Measurements from ENCODE around the gene ARHGEF16. TPM values are rescaled to one million over a fixed set of nuclear protein-coding genes. Genes with fewer than 3 reads are reported as not detected.

ARHGEF16 gene
- polyA plus RNA-seq, 1 donor from 2014 or later = not detected

GRCh38 chr1:3429766-3430165 lies 24.7 kb upstream of the ARHGEF16 start:
- Mint-ChIP-seq H3K27me3 (peaks cover 2% of the 10 kb centered on the region), H3K36me3 (no peaks in the 10 kb centered on the region), H3K9me3 (no peaks in the 10 kb centered on the region), H3K4me1 (no peaks in the 10 kb centered on the region), H3K4me3 (no peak overlapping the region), H3K27ac (no peak overlapping the region)

DNA sequence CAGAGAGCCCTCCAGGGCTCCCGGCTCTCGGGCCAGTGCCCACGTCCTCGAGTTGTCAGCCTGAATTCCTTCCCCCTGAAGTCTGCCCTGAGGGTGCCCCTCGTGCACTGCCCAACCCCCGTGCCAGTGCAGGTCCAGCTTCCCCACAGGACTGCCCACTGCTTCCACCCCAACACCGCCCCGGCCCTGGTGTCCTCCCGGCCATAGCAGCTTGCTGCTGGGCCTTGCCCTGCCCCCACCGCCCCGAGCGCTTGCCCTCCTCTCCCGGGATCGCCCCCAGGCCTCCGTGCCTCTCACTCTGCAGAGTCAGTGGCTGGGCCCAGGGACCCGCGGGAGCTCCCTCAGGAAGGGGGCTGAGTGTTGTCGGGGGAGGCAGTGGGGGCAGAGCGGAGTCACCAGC lies 24.1 kb upstream of the ARHGEF16 start:
- Mint-ChIP-seq H3K27me3 (peaks cover 2% of the 10 kb centered on the region), H3K36me3 (no peaks in the 10 kb centered on the region), H3K9me3 (no peaks in the 10 kb centered on the region), H3K4me1 (peaks cover 0 to 1% (median 0%) of the 10 kb centered on the region in 3 donors), H3K27ac (no peak overlapping the region), H3K4me3 (no peak overlapping the region)

DNA sequence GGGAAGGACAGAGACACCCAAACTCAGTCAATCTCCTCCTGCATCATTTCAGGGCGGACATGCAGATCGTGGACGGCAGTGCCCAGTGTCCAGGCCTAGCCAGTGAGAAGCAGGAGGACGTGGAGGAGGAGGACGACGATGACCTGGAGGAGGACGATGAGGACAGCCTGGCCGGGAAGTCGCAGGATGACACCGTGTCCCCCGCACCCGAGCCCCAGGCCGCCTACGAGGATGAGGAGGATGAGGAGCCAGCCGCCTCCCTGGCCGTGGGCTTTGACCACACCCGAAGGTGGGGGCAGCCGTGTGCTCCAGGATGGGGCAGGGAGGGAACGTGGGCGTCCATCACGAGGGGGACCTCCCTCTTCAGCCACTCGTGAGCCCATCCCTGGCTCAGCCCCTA lies 23.6 kb upstream of the ARHGEF16 start:
- no peaks in the 10 kb centered on the region for H3K36me3 Mint-ChIP-seq
- H3K27me3 Mint-ChIP-seq = peaks cover 2% of the 10 kb centered on the region
- H3K4me1 Mint-ChIP-seq = peaks cover 0 to 1% (median 0%) of the 10 kb centered on the region in 3 donors
- no peak overlapping the region for H3K4me3 Mint-ChIP-seq
- H3K27ac Mint-ChIP-seq = no peak overlapping the region
- no peaks in the 10 kb centered on the region for H3K9me3 Mint-ChIP-seq

GRCh38 chr1:3431266-3431665 lies 23.2 kb upstream of the ARHGEF16 start:
- no peak overlapping the region for H3K27ac Mint-ChIP-seq
- H3K36me3 Mint-ChIP-seq = no peaks in the 10 kb centered on the region
- H3K9me3 Mint-ChIP-seq = no peaks in the 10 kb centered on the region
- H3K4me3 Mint-ChIP-seq = no peak overlapping the region
- peaks cover 0 to 1% (median 0%) of the 10 kb centered on the region in 3 donors for H3K4me1 Mint-ChIP-seq
- peaks cover 5% of the 10 kb centered on the region for H3K27me3 Mint-ChIP-seq

DNA sequence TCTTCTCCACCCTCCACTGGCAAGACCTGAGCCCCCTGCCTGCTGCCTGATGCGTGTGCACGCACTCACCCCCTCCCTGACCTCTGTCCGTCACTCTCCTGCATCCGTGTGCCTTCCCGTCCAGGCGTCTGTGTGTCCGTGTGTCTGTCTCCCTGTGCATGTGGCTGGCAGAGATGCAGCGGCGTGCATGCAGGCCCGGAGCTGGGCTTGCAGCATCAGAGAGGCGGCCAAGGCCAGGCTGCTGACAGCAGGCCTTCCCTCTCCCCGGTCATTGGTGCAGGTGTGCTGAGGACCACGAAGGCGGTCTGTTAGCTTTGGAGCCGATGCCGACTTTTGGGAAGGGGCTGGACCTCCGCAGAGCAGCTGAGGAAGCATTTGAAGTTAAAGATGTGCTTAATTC lies 22.8 kb upstream of the ARHGEF16 start:
- Mint-ChIP-seq H3K27ac (no peak overlapping the region), H3K9me3 (no peaks in the 10 kb centered on the region), H3K36me3 (no peaks in the 10 kb centered on the region), H3K4me3 (no peak overlapping the region), H3K4me1 (peaks cover 0 to 1% (median 0%) of the 10 kb centered on the region in 3 donors), H3K27me3 (peaks cover 7% of the 10 kb centered on the region)

DNA sequence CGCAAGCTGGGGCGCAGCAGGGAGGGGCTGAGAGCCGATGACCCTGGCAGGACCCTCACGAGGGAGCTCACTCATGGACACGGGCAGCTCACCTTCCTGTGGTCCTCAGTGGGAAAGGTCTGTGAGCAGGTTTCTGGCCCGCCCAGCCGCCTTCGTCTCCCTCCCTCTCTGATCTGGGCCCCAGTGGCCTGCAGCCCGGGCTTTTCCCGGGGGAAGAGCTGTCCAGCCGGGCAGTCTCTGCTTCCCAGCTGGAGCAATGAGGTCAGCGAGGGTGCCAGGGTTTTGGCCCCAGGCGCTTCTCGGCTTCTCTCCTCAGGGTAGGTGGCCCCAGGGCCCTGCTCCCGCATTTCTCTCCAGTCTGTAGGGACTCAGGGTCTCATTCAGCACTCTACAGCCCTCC lies 22.2 kb upstream of the ARHGEF16 start:
- peaks cover 7% of the 10 kb centered on the region for H3K27me3 Mint-ChIP-seq
- no peak overlapping the region for H3K27ac Mint-ChIP-seq
- no peaks in the 10 kb centered on the region for H3K9me3 Mint-ChIP-seq
- no peaks in the 10 kb centered on the region for H3K36me3 Mint-ChIP-seq
- no peak overlapping the region for H3K4me3 Mint-ChIP-seq
- H3K4me1 Mint-ChIP-seq = peaks cover 0 to 1% (median 0%) of the 10 kb centered on the region in 3 donors

GRCh38 chr1:3433076-3433475 lies 21.4 kb upstream of the ARHGEF16 start:
- Mint-ChIP-seq H3K36me3 (no peaks in the 10 kb centered on the region), H3K4me1 (peaks cover 0 to 1% (median 0%) of the 10 kb centered on the region in 3 donors), H3K4me3 (no peak overlapping the region), H3K27ac (no peak overlapping the region), H3K9me3 (no peaks in the 10 kb centered on the region), H3K27me3 (peaks cover 7% of the 10 kb centered on the region)

- peaks cover 0 to 1% (median 0%) of the 10 kb centered on the region in 3 donors for H3K4me1 Mint-ChIP-seq
- peaks cover 7% of the 10 kb centered on the region for H3K27me3 Mint-ChIP-seq
- H3K4me3 Mint-ChIP-seq = no peak overlapping the region
- H3K36me3 Mint-ChIP-seq = no peaks in the 10 kb centered on the region
- no peaks in the 10 kb centered on the region for H3K9me3 Mint-ChIP-seq
- H3K27ac Mint-ChIP-seq = no peak overlapping the region
Observed at GRCh38 chr1:3433596-3434320, 20.7 kb upstream of the ARHGEF16 start.

- H3K27me3 Mint-ChIP-seq = peaks cover 7% of the 10 kb centered on the region
- H3K4me3 Mint-ChIP-seq = no peak overlapping the region
- no peaks in the 10 kb centered on the region for H3K36me3 Mint-ChIP-seq
- no peaks in the 10 kb centered on the region for H3K9me3 Mint-ChIP-seq
- no peak overlapping the region for H3K27ac Mint-ChIP-seq
- peaks cover 0 to 1% (median 0%) of the 10 kb centered on the region in 3 donors for H3K4me1 Mint-ChIP-seq
Observed at GRCh38 chr1:3434406-3435110, 19.9 kb upstream of the ARHGEF16 start.

- Mint-ChIP-seq H3K4me1 (peaks cover 0 to 1% (median 0%) of the 10 kb centered on the region in 3 donors), H3K4me3 (no peak overlapping the region), H3K9me3 (no peaks in the 10 kb centered on the region), H3K27ac (no peak overlapping the region), H3K27me3 (peaks cover 7% of the 10 kb centered on the region), H3K36me3 (no peaks in the 10 kb centered on the region)
Observed at GRCh38 chr1:3435666-3436065, 18.8 kb upstream of the ARHGEF16 start.

DNA sequence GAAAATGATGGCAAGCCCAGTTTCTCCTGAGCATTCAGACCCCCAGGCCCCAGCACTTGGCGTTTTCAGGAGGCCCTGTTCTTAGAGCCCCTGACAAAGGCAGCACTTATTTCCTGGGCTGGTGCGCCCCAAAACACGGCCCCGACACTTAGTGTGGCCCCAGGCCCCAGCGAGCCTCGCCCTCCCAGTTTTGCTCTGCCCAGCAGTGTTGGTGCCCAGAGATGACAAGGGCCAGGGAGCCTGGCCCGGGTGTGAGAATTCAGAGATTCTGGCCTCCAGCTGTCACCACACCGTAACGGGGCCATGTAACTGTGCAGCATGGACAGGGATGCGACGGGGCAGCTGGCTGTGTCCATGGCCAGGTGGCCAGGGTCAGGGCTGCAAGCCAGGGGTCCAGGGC lies 18.0 kb upstream of the ARHGEF16 start:
- Mint-ChIP-seq H3K27ac (no peak overlapping the region), H3K9me3 (no peaks in the 10 kb centered on the region), H3K4me1 (peaks cover 0 to 1% (median 0%) of the 10 kb centered on the region in 3 donors)

GRCh38 chr1:3436901-3437300 lies 17.6 kb upstream of the ARHGEF16 start:
- H3K9me3 Mint-ChIP-seq = no peaks in the 10 kb centered on the region
- H3K27me3 Mint-ChIP-seq = peaks cover 7% of the 10 kb centered on the region
- H3K36me3 Mint-ChIP-seq = no peaks in the 10 kb centered on the region
- H3K4me3 Mint-ChIP-seq = no peak overlapping the region
- H3K27ac Mint-ChIP-seq = no peak overlapping the region
- H3K4me1 Mint-ChIP-seq = peaks cover 0 to 1% (median 0%) of the 10 kb centered on the region in 3 donors

More for the DNA sequence above, 18.0 kb upstream of the ARHGEF16 start:
- H3K36me3 Mint-ChIP-seq = no peaks in the 10 kb centered on the region
- no peak overlapping the region for H3K4me3 Mint-ChIP-seq
- H3K27me3 Mint-ChIP-seq = peaks cover 7% of the 10 kb centered on the region

- no peaks in the 10 kb centered on the region for H3K36me3 Mint-ChIP-seq
- no peak overlapping the region for H3K27ac Mint-ChIP-seq
- H3K4me3 Mint-ChIP-seq = no peak overlapping the region
- H3K27me3 Mint-ChIP-seq = peaks cover 7% of the 10 kb centered on the region
- peaks cover 0 to 2% (median 0%) of the 10 kb centered on the region in 3 donors for H3K9me3 Mint-ChIP-seq
- peaks cover 0 to 1% (median 0%) of the 10 kb centered on the region in 3 donors for H3K4me1 Mint-ChIP-seq
Observed at GRCh38 chr1:3438661-3439180, 15.7 kb upstream of the ARHGEF16 start.

DNA sequence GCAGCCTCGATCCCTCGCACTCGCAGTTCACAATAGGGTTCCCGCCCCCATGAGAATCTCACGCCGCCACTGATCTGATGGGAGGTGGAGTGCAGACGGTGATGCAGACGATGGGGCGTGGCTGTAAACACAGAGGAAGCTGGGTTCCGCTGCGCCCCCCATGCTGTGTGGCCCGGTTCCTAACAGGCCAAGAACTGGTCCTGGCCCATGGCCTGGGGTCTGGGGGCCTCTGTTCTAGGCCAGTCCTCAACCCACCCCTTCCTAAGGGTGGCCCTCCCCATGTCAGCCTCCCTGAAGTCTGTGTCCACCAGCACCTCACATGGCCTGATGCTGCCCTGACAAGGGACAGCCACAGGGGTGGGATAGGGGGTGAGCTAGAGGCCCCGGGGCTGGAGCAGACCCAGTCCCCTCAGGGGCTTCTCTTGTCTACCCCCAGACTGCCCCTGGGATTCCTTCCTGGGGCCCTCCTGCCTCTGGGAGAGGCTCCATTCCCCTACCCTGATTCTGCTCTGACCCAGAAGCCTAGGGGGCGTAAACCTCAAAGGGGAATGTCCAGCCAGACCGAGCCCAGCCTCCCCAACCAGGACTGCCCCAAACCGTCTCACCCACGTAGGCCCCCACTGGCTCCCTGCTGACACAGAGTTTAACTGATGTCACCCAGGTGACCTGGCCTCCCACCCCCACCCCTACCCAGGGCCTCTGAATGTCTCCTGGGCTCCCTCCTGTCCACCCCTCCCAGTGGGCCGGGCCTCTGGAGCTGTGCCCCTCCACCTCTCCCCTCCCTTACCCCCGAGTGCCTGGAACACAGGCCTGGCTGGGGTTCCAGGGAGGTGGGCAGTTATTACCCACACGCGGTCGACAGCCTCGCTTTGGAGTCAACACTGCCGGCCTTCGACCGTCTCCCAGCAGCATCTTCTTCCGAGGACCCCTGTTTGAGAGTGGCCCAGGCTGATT lies 14.8 kb upstream of the ARHGEF16 start:
- Mint-ChIP-seq H3K36me3 (no peaks in the 10 kb centered on the region), H3K27me3 (peaks cover 7% of the 10 kb centered on the region), H3K9me3 (peaks cover 0 to 5% (median 0%) of the 10 kb centered on the region in 3 donors), H3K4me1 (peaks cover 0 to 1% (median 0%) of the 10 kb centered on the region in 3 donors), H3K4me3 (no peak overlapping the region), H3K27ac (no peak overlapping the region)

Data from IgD-negative memory B cell (primary cell).